HCEC 1CT (cell line): ENCODE data around the gene NPAS3.

Source experiments
- DNase-seq: peaks from one replicate; pipeline ENCODE4 v3.0.0-alpha.2; 2017

NPAS3 gene

GRCh38 chr14:33393231-33393894, 454.7 kb downstream of the NPAS3 start:
- no peak for DNase-seq

GRCh38 chr14:33393895-33394368, 455.3 kb downstream of the NPAS3 start:
- DNase-seq: no peak

- DNase-seq: no peak
Observed at GRCh38 chr14:33401311-33401710, 462.6 kb downstream of the NPAS3 start.

GRCh38 chr14:33402604-33403003, 463.9 kb downstream of the NPAS3 start:
- no peak for DNase-seq

- no peak for DNase-seq
Observed at GRCh38 chr14:33404054-33404453, 465.4 kb downstream of the NPAS3 start.

- DNase-seq: no peak
Observed at GRCh38 chr14:33404964-33405574, 466.4 kb downstream of the NPAS3 start.

GRCh38 chr14:33406766-33407165, 468.1 kb downstream of the NPAS3 start:
- DNase-seq: no peak

GRCh38 chr14:33408291-33408690, 469.6 kb downstream of the NPAS3 start:
- DNase-seq: no peak

GRCh38 chr14:33412450-33412849, 473.8 kb downstream of the NPAS3 start:
- no peak for DNase-seq

GRCh38 chr14:33413381-33413780, 474.7 kb downstream of the NPAS3 start:
- DNase-seq: no peak

GRCh38 chr14:33414041-33414440, 475.4 kb downstream of the NPAS3 start:
- no peak for DNase-seq

- DNase-seq: no peak
Observed at GRCh38 chr14:33420051-33420627, 481.5 kb downstream of the NPAS3 start.

- DNase-seq: no peak
Observed at GRCh38 chr14:33430414-33431035, 491.8 kb downstream of the NPAS3 start.

- no peak for DNase-seq
Observed at GRCh38 chr14:33432407-33433023, 493.8 kb downstream of the NPAS3 start.

GRCh38 chr14:33433396-33433795, 494.7 kb downstream of the NPAS3 start:
- no peak for DNase-seq

GRCh38 chr14:33435911-33436689, 497.4 kb downstream of the NPAS3 start:
- DNase-seq: no peak

GRCh38 chr14:33441633-33442032, 503.0 kb downstream of the NPAS3 start:
- DNase-seq: no peak

- DNase-seq: no peak
Observed at GRCh38 chr14:33444136-33444535, 505.5 kb downstream of the NPAS3 start.

- DNase-seq: no peak
Observed at GRCh38 chr14:33449268-33449667, 510.6 kb downstream of the NPAS3 start.

GRCh38 chr14:33449703-33450395, 511.2 kb downstream of the NPAS3 start:
- DNase-seq: no peak

- DNase-seq: no peak
Observed at GRCh38 chr14:33450416-33450815, 511.7 kb downstream of the NPAS3 start.

GRCh38 chr14:33451211-33451610, 512.5 kb downstream of the NPAS3 start:
- DNase-seq: no peak
